SH-SY5Y (cell line): ENCODE data around the gene RRAS.

Experiments used
- GATA2 ChIP-seq: IDR thresholded peaks from 2 replicates; pipeline ENCODE4 v1.6.1; 2011; ENCODE audit warnings: mild to moderate bottlenecking, low read depth, low read length
- GATA3 ChIP-seq: IDR thresholded peaks from 2 replicates; pipeline ENCODE4 v1.6.1; 2011; ENCODE audit warnings: low read depth, mild to moderate bottlenecking, low read length, moderate library complexity

DNA sequence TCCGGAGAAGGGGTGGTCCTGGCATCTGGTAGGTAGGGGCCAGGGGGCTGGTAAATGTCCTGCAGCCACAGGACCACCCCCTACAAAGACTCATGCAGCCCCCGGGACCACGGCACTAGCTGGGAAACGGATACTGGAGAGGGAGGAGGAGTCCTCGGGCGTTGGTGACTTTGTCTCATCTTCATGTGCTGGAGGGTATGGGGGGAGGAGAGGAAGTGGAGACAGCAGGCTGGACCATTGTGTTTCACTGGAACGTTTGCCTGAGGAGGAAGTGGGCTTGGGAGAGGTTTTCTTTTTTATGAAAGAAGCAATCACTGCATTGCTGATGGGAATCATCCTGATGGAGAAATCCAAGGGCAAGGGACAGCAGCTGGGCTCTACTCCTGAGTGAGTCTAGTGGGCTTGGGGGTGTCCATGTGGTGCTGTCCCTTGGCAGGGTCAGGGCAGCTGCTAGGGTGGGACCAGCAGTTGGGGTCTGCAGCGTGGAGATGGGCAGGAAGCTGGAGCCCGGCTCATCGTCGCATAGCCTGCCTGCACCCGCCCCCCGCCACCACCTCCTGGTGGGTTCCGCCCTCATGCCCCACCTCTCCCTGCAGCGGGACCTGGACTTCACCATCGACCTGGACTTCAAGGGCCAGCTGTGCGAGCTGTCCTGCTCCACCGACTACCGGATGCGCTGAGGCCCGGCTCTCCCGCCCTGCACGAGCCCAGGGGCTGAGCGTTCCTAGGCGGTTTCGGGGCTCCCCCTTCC is 47.8 kb upstream of the RRAS start:
- TF ChIP-seq GATA2 (no peak), GATA3 (no peak)
